IPS-NIHi7 (cell line): ENCODE data around the gene EIF2S2.

Experiments used
- DNase-seq: peaks from one replicate; pipeline ENCODE4 v3.0.0; 2012; ENCODE audit warnings: mixed read lengths; ENCODE audit errors: extremely low spot score

Gene EIF2S2

DNA sequence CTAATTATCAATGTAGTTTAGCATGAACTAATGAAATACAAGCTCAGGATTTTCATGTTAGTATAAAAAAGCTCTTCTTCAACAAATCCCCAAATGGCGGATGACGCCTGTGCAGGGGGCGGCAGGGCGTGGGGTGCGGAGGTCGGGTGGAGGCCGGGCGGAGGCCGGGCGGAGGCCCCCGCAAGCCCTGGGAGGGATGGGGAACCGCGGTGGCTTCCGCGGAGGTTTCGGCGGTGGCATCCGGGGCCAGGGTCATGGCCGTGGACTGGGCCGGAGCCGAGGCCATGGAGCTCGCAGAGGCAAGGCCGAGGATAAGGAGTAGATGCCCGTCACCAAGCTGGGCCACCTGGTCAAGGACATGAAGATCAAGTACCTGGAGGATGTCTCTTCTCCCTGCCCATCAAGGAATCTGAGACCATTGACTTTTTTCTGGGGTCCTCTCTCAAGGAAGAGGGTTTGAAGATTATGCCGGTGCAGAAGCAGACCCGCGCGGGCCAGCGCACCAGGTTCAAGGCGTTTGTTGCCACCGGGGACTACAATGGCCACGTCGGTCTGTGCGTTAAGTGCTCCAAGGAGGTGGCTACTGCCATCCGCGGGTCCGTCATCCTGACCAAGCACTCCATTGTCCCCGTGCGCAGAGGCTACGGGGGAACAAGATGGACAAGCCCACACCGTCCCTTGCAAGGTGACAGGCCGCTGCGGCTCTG lies 10.4 kb upstream of the EIF2S2 start:
- DNase-seq, result no peak

DNA sequence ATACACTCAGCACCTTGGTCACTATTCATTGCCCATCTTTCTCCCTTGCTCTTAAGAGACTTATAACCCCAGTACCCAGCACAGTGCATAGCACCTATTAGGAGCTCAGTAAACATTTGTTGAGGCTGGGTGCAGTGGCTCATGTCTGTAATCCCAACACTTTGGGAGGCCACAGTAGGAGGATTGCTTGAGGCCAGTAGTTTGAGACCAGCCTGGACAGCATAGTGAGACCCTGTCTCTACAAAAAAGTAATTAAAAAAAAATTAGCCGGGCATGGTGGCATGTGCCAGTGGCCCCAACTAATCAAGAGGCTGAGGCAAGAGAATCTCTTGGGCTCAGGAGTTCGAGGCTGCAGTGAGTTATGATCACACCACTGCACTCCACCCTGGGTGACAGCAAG lies 8.2 kb upstream of the EIF2S2 start:
- no peak for DNase-seq

DNA sequence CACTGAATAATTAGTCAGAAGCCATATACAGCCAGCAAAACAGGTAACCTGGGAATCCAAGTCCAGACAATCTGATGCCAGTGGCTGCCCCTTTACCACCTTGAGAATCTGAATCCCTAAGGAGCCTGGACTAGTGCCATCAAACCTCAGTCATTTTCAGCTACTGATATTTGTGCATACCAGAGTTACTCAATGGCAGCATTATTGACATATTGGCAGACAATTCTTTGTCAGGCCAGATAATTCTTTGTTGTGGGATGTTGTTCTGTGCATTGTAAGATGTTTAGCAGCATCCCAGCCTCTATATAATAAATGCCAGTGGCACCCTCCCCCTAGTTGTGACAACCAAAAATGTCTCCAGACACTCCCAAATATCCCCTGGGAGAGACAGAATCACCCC lies 3.2 kb upstream of the EIF2S2 start:
- DNase-seq, result no peak

DNA sequence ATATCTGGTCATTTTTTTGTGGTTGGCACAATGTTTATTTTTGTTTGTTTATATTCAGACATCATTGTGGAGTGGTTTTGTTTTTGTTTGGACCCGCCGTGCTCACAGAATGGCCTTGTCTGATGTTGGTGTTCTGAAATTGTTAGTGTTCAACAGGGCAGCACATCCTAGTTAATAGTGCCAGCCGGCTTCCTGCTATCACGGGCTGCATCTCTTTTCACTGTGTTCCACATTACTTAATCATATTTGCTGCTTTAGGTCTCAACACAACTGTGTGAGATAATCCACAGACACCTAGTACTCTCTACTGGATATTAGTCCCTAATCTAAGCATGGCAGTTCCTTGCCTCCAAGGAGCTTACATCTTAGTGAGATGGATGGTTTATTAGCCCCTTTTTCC lies 2.8 kb upstream of the EIF2S2 start:
- DNase-seq, result no peak

DNA sequence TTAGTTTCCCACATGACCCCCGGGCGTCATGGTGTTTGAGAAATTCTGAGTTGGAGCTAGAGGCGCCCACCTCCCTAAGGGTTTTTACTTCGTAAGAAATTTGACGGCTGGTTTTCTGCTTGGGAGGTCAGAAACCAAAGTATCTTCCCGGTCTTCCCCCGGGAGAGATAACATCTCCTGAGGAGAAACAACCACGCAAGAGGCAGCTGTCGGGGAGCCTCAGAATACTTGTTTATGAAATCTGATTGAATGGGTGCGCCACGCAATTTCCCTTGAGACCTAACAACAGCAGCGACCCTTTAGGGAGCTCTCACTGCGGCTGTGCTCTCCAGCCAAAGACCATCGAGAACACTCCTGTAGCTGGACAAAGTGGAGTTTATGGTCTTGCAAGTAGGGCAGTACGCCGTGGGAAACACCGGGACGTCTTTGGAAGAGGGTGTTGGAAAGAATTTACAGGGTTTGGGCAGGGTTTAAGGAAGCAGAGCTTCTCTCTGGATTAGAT lies 608 bp upstream of the EIF2S2 start:
- peak; percentile 26 for DNase-seq

DNA sequence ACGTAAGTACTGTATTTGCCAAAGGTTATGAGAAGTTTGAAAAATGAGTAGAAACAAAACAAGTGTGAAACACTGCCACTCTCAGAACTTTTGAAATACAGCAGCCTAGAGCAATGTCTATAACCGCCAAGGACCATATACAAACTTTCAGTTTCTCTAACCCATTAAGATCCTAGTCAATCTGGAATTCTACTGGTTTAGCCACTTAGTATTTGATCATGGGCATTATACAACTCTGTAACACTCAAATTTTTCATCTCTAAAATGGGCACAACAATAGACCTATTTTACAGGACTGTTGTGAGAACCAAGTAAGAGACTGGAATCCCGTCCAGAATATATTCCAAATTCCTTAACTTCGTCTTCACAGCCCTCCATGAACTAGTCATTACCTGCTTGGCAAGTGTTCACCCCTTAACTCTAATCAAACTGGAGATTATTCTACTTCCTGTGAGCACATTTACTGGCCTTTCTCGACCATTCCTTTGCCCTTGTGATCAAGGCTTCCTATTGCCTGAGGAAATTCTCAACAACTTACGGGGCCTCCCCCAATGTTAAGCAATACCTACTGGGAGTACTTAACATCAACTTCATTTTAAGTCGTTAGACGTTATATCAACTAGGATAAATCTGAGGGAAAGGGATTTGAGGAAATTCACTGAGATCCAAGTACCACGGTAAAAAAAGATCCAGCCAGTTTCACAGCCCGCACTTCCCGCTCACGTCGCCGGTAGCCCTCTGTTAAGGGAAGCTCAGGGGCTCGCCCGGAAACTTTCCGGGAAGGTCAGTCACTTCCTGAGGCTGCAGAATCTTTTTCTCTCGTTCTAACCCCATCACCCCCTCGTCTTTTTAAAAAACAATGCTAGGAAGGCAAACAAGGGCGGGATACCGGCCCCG lies 1.1 kb downstream of the EIF2S2 start:
- DNase-seq, result no peak

DNA sequence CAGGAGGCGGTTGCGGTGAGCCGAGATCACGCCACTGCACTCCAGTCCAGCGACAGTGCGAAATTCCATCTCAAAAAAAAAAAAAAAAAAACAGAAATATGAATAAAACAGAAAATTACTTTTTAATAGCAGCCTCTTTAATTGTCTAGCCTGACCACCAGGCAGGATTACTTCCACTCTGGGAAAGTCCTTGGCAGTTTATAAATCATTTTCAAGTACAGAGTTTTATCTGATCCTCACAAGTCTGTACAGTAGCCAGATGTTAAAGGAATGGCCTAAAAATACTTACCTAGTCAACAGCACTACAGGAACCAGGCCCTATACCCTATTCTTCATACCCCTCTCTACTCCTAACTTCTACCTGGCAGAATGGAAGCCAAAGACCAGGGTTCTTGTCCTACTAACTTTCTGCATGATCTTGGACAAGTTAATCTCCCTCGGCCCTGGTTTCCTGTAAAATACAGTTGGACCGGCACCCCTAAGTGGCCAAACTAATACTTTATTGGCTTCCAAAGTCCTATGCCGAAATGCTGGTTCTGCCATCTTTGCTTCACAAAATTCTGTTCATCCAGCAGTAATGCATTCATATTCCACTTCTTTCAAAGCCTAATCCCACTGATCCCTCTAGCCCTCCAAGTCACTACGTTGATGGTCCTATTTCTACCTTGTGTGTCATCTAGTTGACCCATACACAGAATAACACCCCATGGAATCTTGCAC lies 1.9 kb downstream of the EIF2S2 start:
- DNase-seq, result no peak

DNA sequence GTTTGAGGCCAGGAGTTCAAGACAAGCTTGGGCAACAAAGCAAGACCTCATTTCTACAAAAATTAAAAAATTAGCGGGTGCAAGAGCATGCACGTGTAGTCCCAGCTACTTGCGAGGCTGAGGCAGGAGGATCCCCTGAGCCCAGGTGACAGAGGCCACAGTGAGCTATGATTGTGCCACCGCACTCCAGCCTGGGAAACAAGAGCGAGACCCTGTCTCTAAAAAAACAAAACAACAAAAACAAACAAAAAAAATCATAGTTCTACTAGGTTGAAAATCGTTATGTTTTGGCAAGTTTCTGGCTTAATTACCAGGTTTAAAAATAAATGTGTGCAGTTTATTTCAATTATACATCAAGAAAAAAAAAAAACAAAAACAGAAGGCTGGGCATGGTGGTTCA lies 2.6 kb downstream of the EIF2S2 start:
- no peak for DNase-seq

DNA sequence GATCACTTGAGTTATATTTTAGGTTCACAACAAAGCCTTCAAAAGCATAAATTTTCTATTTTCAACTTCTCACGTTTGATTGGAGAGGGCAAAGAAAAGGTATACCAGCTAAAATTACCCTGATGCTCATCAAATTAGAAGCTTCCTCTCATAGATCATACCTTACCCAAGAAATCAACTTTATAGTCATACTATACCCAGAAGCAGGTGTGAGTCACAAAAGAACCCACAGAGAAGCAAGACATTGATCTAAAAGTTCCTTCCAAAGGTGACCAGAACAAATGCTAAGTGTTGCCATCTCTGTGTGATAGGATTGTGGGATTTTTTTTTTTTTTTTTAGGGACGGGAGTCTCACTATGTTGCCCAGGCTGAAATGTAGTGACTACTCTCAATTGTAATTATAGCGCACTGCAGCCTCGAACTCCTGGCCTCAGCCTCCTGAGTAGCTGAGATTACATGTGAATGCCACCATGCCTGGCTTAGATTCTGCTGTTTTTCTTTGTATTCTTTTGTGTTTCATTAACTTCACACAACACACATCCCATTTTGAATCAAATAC lies 3.3 kb downstream of the EIF2S2 start:
- DNase-seq, result no peak

DNA sequence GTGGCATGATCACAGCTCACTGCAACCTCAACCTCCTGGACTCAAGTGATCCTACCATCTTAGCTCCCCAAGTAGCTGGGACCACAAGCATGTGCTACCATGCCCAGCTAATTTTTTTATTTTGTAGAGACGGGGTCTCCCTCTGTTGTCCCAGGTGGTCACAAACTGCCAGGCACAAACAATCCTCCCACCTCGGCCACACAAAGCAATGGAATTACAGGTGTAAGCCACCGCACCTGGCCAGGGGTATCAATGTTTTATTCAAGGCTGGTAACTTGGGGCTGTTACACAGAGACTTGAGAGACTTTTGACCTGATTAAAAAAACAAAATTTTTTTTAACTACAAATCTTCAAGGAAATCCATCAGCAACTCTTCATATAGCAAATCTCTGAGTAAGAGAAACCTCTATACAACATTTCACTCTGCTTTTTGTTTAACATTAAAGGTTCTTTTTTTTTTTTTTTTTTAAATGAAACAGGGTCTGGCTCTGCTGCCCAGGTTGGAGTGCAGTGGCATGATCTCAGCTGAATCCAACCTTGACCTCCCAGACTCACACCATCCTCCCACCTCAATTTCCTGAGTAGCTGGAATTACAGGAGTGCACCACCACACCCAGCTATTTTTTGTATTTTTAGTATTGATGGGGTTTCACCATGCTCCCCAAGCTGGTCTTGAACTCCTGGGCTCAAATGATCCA lies 5.9 kb downstream of the EIF2S2 start:
- no peak for DNase-seq

DNA sequence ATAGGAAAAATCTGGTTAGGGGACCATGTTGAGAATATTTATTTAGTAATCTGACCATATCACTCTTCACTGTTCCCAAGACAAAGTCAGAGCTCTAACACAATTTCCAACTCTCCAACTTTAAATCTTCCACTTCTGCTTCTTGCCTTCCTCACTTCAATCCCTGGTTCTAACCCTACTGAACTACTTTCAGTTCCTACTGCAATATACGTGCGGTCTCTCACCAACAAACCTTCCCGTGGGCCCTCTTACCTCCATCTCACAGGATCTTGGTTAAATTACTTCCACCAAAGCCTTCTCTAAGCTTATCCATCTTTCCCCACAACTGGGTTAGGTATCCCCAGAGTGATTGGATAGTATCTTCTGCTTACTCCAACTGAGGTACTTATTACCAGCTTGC lies 8.0 kb downstream of the EIF2S2 start:
- DNase-seq, result no peak

DNA sequence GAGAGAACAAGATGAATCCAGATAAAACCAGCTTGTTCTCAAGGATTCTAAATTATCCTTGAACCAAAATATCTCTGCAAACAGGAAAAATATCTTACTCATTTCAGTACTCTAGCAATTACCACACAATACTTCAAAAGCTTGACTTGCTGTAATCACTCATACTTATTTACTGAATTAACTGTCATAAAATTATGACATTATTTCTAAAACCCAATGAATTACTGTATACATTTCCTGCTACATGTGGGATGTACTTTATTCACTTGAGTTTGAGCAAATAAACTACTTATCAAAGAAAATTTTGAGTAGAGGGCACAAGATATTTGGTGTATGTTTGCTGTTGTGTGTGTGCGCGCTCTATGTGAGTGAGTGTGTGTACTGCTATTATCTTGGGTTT lies 9.7 kb downstream of the EIF2S2 start:
- no peak for DNase-seq

DNA sequence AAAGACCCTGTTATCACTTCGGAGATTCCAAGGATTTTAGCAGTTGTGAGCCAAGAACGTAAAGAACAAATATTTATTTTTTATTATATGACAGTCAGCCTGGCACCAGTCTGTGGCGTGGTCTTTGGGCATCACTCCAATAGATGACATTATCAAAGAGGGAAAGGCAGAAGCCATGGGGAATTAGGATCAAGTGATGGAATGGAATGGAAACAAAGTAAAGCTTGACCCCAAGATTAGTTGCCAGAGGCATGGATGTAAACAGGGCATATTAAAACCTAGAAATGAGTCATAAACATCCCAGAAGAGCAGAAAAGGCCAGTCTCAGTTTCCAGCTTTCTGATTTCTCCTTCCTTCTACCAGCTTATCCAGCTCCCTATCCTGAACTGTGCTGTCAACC lies 11.5 kb downstream of the EIF2S2 start:
- DNase-seq, result no peak

DNA sequence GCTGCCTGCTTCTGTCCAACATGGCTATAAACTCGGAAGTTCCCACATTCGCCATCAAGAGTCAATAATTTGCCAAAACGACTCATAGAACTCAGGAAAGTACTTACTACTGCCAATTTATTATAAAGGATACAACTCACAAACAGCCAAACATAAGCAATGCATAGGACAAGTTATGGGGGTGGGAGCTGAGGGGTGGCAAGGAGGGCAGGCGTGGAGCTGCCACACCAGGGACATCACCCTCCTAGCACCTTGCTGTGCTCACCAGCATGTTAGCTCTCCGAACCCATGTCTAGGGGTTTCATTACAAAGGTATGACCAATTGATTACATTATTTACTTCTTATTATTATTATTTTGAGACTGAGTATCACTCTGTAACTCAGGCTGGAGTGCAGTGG lies 12.4 kb downstream of the EIF2S2 start:
- DNase-seq, result no peak

DNA sequence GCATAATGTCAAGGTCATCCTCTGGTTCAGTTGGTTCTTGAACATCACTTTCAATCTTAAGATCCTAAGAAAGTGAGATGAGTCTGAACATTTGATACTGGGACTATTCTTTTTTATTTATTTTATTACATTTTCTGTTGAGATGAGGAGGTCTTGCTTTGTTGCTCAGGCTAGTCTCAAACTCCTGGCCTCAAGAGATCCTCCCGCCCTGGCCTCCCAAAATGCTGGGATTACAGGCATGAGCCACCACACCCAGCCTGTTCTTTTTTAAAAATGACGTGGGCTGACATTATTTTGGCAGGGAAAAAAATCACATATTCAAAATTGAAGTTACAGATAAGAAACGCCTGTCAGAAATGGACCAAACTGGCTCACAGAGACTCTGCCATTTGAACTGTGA lies 13.5 kb downstream of the EIF2S2 start:
- DNase-seq, result no peak

DNA sequence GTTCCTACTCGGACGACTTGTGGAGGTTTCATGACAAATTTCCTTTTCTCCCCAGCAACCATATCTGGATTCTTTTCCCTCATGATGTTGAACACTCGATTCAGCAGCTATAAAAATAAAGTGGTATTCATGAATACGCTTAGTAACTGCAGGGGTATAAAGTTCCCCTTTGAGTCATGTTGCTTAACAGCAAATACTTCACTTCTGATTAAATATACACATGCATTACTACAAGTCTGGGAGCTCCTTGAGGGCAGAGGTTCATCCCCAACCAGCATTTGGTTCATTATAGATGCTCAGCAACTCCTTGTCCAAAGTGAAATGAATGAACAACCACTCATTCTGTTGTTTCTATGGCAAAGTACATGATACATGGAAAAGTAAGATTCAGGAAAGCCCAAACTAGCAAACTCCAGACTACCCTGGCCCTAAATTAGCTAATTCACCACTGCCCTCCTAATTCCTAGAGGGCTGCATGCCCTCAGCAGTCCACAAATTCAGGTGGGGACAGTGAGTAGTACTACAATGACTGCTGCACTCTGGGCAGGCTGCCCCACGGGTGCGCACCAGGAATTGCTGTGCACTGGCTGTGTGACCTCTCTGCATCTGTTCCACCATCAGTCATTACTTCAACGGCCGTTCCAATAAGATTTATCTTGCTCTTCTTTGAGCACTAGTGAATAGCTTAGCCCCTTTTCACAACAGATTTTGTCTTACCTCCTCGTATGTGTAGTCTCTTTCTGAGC lies 15.2 kb downstream of the EIF2S2 start:
- no peak for DNase-seq

DNA sequence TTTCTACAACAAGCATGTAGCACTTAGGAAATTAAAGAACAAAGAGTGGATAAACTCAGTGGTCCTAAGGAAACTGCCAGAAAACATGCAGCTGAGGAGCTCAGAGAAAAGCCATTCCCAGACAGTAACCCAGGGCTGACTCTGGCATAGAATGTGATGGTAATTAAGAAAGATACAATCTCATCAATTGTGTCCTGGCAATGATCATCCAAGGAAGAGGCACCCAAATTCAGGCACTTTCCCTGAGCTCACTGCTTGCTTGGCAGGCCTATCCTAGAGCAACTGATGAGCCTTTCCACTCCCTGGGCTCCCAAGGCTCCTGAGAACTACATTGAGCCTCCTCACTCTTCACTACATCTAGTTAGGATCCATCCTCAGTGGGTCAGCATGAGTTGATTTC lies 16.2 kb downstream of the EIF2S2 start:
- no peak for DNase-seq

DNA sequence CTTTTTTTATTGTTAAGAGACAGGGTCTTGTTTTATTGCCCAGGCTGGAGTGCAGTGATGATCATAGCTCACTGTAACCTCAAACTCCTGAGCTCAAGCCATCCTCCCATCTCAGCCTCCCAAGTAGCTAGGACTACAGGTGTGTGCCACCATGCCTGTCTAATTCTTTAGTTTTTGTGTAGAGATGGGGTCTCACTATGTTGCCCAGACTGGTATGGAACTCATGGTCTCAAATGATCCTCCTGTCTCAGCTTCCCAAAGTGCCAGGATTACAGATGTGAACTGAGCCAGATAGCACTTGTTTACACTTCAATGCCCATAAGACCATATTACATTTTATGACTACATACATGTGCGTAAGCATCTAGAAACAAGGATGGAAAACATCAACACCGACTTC lies 18.1 kb downstream of the EIF2S2 start:
- DNase-seq, result no peak

DNA sequence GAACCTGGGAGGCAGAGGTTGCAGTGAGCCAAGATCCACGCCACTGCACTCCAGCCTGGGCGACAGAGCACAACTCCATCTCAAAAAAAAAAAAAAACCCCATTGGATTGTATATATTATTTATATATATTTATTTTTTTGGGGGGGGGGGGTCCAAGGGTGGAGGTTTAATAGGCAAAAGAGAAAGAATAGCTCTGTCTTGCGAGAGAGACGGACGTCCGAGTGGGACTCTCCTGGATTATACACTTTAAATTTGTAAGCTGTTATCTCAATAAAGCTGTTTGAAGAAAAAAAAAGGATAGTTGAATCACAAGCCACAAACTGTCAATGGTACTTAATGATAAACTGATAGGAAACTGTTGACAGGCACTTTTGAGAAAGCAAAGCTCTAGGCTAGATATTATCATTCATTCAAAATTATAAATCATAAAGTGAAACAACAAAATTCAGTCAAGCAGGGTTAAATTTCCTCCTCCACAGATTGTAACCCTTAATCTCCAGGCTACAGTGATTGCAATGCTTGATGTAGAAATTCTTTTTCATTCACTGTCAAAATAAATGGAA lies 20.3 kb downstream of the EIF2S2 start:
- DNase-seq, result no peak

DNA sequence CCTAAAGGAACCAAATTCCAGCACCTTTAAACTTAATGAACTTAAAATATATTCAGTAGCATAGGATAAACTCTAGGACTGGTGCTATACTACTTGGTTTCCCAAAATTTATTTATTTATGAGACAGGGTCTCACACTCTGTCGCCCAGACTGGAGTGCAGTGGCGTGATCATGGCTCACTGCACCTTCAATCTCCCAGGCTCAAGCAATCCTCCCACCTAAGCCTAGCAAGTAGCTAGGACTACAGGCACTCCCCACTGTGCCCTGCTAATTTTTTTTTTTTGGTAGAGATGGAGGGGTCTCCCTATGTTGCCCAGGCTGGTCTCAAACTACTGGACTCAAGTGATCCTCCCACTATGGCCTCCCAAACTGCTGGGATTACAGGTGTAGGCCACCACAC lies 21.4 kb downstream of the EIF2S2 start:
- DNase-seq, result no peak
